K562 (cell line): Measurements from ENCODE around the gene SLC48A1. TPM values are rescaled to one million over a fixed set of nuclear protein-coding genes. Genes with fewer than 3 reads are reported as not detected.

Experiments used
- CHCHD3 ChIP-seq: fragments of 250-450 bp; sonication (Bioruptor Pico); IDR thresholded peaks from 2 replicates; pipeline ENCODE4 v2.1.2; 2022; ENCODE audit warnings: mild to moderate bottlenecking
- CTBP1 ChIP-seq: fragments of 450-650 bp; IDR thresholded peaks from 2 replicates; pipeline ENCODE4 v1.6.1; 2016; ENCODE audit warnings: borderline replicate concordance
- MAFG ChIP-seq: fragments of 450-650 bp; conservative IDR thresholded peaks from 2 replicates; pipeline ENCODE4 v1.6.1; 2016; ENCODE audit warnings: missing genetic modification characterization, missing compliant biosample characterization
- MYNN ChIP-seq, 2 experiments: sonication (generic); formaldehyde crosslinking in 1 of 2; IDR thresholded peaks; 2 replicates each; pipeline versions ENCODE4 v1.5.0 to v1.6.1; 2016 to 2020; ENCODE audit warnings: antibody characterized with exemption in 1 of 2, missing genetic modification reagents in 1 of 2
- POLR2AphosphoS2 ChIP-seq: IDR thresholded peaks from 2 replicates; pipeline ENCODE4 v1.6.1; 2012; ENCODE audit warnings: low read length, improper control_type of control experiment
- PTTG1 ChIP-seq: fragments of 450-650 bp; IDR thresholded peaks from 2 replicates; pipeline ENCODE4 v1.6.1; 2016; ENCODE audit warnings: low read depth, mild to moderate bottlenecking, missing genetic modification characterization, missing compliant biosample characterization
- RFX5 ChIP-seq: IDR thresholded peaks from 2 replicates; pipeline ENCODE4 v1.6.1; 2011; ENCODE audit warnings: low read depth, mild to moderate bottlenecking, improper control_type of control experiment, low read length
- SP2 ChIP-seq: IDR thresholded peaks from 2 replicates; pipeline ENCODE4 v1.6.1; 2011; ENCODE audit warnings: mild to moderate bottlenecking, low read depth, low read length, moderate library complexity; ENCODE audit not compliant: poor library complexity, severe bottlenecking; ENCODE audit errors: extremely low read depth
- STAT5A ChIP-seq: IDR thresholded peaks from 2 replicates; pipeline ENCODE4 v1.6.1; 2012; ENCODE audit warnings: low read length, inconsistent platforms, borderline replicate concordance
- U2AF2 ChIP-seq: fragments of 200-400 bp; formaldehyde crosslinking; optimal IDR thresholded peaks from 2 replicates; pipeline ENCODE3; 2017; ENCODE audit warnings: low read depth, mild to moderate bottlenecking, low read length
- ZFPM2 ChIP-seq: fragments of 250-450 bp; sonication (Bioruptor Pico); IDR thresholded peaks from 2 replicates; pipeline ENCODE4 v1.5.1; 2022; ENCODE audit warnings: mild to moderate bottlenecking
- ZNF436 ChIP-seq: fragments of 250-450, 450-650 bp; sonication (Bioruptor Pico); formaldehyde crosslinking; IDR thresholded peaks from 2 replicates; pipeline ENCODE4 v1.7.0; 2020; ENCODE audit warnings: mild to moderate bottlenecking
- ZSCAN32 ChIP-seq: fragments of 450-650 bp; formaldehyde crosslinking; IDR thresholded peaks from 2 replicates; pipeline ENCODE4 v1.4.0; 2020; ENCODE audit warnings: mild to moderate bottlenecking, moderate library complexity
- ZZZ3 ChIP-seq: fragments of 450-650 bp; IDR thresholded peaks from 2 replicates; pipeline ENCODE4 v1.6.1; 2016; ENCODE audit warnings: antibody characterized with exemption, mild to moderate bottlenecking, moderate library complexity
- polyA plus RNA-seq, 8 experiments: library from polyadenylated mRNA; depleted of rRNA in 4 of 8; stranded (reverse) in 5 of 8; unstranded in 3 of 8; fragments of >200 nt; fragmentation: Nextera tagmentation in 2 of 8; fragmentation: Illumina TruSeq in 1 of 8; extraction: Ambion mirVana in 2 of 8; extraction: Trizol in 1 of 8; gene quantifications; 2 replicates each; pipeline versions ENCODE4 v1.2.1 to v1.2.3, GENCODE V29; 2011 to 2014; ENCODE audit warnings: inconsistent platforms in 1 of 8, missing spikeins in 1 of 8
- total RNA-seq, 7 experiments: library from RNA; depleted of rRNA in 6 of 7; stranded (reverse); fragments of >200 nt in 6 of 7; fragmentation: Illumina TruSeq in 2 of 7; extraction: Trizol in 2 of 7; gene quantifications; 2 replicates each; pipeline versions ENCODE4 v1.2.1 to v1.2.3, GENCODE V29; 2011 to 2021; ENCODE audit warnings: low replicate concordance in 1 of 7
- TF ChIP-seq, protein P1 (sequence below), 2 experiments: fragments of 450-650 bp in 1 of 2; sonication (generic) in 1 of 2; formaldehyde crosslinking; conservative IDR thresholded peaks; 2 replicates each; pipeline versions ENCODE4 v1.4.0 to v1.8.1; 2020 to 2022; ENCODE audit warnings: mild to moderate bottlenecking in 1 of 2, missing genetic modification reagents in 1 of 2
- TF ChIP-seq, protein P2 (sequence below): fragments of 450-650 bp; IDR thresholded peaks from 2 replicates; pipeline ENCODE4 v1.6.1; 2016; ENCODE audit warnings: low read depth, mild to moderate bottlenecking, moderate library complexity
- TF ChIP-seq, protein P3 (sequence below): fragments of 450-650 bp; IDR thresholded peaks from 2 replicates; pipeline ENCODE4 v1.6.1; 2016; ENCODE audit warnings: borderline replicate concordance
- TF ChIP-seq, protein P4 (sequence below): fragments of 250-450 bp; sonication (Bioruptor Pico); IDR thresholded peaks from 2 replicates; pipeline ENCODE4 v1.5.0; 2020; ENCODE audit warnings: mild to moderate bottlenecking, borderline replicate concordance
- TF ChIP-seq, protein P5 (sequence below): fragments of 250-450 bp; sonication (Bioruptor Pico); IDR thresholded peaks from 2 replicates; pipeline ENCODE4 v1.5.0; 2021; ENCODE audit warnings: mild to moderate bottlenecking, borderline replicate concordance
- TF ChIP-seq, protein P6 (sequence below), 2 experiments: fragments of 250-450 bp in 1 of 2; fragments of 450-650 bp in 1 of 2; sonication (Bioruptor Pico) in 1 of 2; IDR thresholded peaks; 2 replicates each; pipeline versions ENCODE4 v1.6.1 to v1.8.0; 2016 to 2021; ENCODE audit warnings: mild to moderate bottlenecking in 2 of 2, moderate library complexity in 2 of 2, missing compliant biosample characterization in 1 of 2, missing genetic modification characterization in 1 of 2

SLC48A1 gene
- total and polyA plus RNA-seq, 9 of the 15 experiments (the other 6 are each of a cell fraction or from before 2014, with no cell fraction given): 10.7 to 37.5 (median 18.7) TPM

DNA sequence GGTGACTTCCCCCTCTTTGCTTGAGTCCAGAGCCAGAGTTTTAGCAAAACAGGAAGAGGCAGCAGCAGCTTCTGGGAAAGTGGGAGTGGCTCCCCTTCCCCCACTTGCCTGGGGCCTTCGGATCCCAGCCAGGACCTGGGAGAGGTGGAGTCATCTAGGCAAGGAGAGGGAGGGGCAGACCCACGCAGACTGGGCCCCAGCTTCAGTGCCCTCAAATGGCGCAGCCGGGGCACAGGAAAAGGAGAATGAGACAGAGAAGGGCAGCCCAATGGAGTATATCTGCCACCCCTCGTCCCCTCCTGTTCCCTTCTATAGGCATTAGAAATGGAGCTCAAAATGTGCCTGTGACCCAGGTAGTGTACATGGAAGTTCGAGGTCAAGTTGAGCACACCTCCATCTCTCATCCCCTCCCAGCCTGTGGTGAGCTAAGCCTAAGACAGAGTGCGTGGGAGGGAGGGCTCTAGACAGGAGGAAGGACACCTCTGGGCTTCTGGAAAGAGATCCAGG, 56.0 kb downstream of the SLC48A1 start (continued):
- no peak for TF ChIP-seq POLR2AphosphoS2
- TF ChIP-seq, protein P1, sequence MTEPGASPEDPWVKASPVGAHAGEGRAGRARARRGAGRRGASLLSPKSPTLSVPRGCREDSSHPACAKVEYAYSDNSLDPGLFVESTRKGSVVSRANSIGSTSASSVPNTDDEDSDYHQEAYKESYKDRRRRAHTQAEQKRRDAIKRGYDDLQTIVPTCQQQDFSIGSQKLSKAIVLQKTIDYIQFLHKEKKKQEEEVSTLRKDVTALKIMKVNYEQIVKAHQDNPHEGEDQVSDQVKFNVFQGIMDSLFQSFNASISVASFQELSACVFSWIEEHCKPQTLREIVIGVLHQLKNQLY (CRISPR knock-in tag; conservative IDR thresholded peaks at IDR 0.05): no peak
- TF ChIP-seq ZZZ3: no peak
- TF ChIP-seq, protein P2, sequence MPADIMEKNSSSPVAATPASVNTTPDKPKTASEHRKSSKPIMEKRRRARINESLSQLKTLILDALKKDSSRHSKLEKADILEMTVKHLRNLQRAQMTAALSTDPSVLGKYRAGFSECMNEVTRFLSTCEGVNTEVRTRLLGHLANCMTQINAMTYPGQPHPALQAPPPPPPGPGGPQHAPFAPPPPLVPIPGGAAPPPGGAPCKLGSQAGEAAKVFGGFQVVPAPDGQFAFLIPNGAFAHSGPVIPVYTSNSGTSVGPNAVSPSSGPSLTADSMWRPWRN: no peak
- peak; percentile 95 for TF ChIP-seq CTBP1
- TF ChIP-seq, protein P3, sequence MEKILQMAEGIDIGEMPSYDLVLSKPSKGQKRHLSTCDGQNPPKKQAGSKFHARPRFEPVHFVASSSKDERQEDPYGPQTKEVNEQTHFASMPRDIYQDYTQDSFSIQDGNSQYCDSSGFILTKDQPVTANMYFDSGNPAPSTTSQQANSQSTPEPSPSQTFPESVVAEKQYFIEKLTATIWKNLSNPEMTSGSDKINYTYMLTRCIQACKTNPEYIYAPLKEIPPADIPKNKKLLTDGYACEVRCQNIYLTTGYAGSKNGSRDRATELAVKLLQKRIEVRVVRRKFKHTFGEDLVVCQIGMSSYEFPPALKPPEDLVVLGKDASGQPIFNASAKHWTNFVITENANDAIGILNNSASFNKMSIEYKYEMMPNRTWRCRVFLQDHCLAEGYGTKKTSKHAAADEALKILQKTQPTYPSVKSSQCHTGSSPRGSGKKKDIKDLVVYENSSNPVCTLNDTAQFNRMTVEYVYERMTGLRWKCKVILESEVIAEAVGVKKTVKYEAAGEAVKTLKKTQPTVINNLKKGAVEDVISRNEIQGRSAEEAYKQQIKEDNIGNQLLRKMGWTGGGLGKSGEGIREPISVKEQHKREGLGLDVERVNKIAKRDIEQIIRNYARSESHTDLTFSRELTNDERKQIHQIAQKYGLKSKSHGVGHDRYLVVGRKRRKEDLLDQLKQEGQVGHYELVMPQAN: no peak
- TF ChIP-seq PTTG1 (tag): no peak
- TF ChIP-seq STAT5A: no peak; the same call in 1 of the 2 replicates
- TF ChIP-seq MYNN (IDR thresholded peaks at IDR 0.05): no peak
- no peak for TF ChIP-seq MYNN (CRISPR knock-in tag; IDR thresholded peaks at IDR 0.05)
- TF ChIP-seq, protein P4, sequence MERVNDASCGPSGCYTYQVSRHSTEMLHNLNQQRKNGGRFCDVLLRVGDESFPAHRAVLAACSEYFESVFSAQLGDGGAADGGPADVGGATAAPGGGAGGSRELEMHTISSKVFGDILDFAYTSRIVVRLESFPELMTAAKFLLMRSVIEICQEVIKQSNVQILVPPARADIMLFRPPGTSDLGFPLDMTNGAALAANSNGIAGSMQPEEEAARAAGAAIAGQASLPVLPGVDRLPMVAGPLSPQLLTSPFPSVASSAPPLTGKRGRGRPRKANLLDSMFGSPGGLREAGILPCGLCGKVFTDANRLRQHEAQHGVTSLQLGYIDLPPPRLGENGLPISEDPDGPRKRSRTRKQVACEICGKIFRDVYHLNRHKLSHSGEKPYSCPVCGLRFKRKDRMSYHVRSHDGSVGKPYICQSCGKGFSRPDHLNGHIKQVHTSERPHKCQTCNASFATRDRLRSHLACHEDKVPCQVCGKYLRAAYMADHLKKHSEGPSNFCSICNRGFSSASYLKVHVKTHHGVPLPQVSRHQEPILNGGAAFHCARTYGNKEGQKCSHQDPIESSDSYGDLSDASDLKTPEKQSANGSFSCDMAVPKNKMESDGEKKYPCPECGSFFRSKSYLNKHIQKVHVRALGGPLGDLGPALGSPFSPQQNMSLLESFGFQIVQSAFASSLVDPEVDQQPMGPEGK: no peak
- TF ChIP-seq U2AF2: no peak
- no peak for TF ChIP-seq ZFPM2 (CRISPR knock-in tag)
- TF ChIP-seq, protein P5, sequence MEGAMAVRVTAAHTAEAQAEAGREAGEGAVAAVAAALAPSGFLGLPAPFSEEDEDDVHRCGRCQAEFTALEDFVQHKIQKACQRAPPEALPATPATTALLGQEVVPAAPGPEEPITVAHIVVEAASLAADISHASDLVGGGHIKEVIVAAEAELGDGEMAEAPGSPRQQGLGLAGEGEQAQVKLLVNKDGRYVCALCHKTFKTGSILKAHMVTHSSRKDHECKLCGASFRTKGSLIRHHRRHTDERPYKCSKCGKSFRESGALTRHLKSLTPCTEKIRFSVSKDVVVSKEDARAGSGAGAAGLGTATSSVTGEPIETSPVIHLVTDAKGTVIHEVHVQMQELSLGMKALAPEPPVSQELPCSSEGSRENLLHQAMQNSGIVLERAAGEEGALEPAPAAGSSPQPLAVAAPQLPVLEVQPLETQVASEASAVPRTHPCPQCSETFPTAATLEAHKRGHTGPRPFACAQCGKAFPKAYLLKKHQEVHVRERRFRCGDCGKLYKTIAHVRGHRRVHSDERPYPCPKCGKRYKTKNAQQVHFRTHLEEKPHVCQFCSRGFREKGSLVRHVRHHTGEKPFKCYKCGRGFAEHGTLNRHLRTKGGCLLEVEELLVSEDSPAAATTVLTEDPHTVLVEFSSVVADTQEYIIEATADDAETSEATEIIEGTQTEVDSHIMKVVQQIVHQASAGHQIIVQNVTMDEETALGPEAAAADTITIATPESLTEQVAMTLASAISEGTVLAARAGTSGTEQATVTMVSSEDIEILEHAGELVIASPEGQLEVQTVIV: no peak
- TF ChIP-seq CHCHD3 (CRISPR knock-in tag): no peak
- TF ChIP-seq SP2: no peak
- no peak for TF ChIP-seq MAFG (tag)
- no peak for TF ChIP-seq ZNF436 (CRISPR knock-in tag)
- TF ChIP-seq RFX5: no peak
- TF ChIP-seq ZSCAN32 (CRISPR knock-in tag): no peak
- TF ChIP-seq, protein P6, sequence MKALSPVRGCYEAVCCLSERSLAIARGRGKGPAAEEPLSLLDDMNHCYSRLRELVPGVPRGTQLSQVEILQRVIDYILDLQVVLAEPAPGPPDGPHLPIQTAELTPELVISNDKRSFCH (CRISPR knock-in tag; IDR thresholded peaks at IDR 0.05): no peak
- TF ChIP-seq, protein P6 (tag; IDR thresholded peaks at IDR 0.05): peak; percentile 74; the same call in 1 of the 2 replicates
